Measurements from ENCODE around the gene CCDC157. TPM values are rescaled to one million over a fixed set of nuclear protein-coding genes. Genes with fewer than 3 reads are reported as not detected.

The CCDC157 gene
- total RNA-seq, 1 donor from 2014 or later = 2.9 TPM

- no peak overlapping the region for H3K27ac Mint-ChIP-seq (ENCODE audit: unreplicated experiment)
Observed at GRCh38 chr22:30362651-30363281, 6.0 kb downstream of the CCDC157 start.

GRCh38 chr22:30365891-30366290 is 9.1 kb downstream of the CCDC157 start:
- Mint-ChIP-seq H3K27ac (ENCODE audit: unreplicated experiment) (no peak overlapping the region), H3K27me3 (ENCODE audit: unreplicated experiment) (no peaks in the 10 kb centered on the region), H3K36me3 (ENCODE audit: unreplicated experiment) (peaks cover 5% of the 10 kb centered on the region), H3K4me3 (ENCODE audit: unreplicated experiment) (no peak overlapping the region), H3K4me1 (ENCODE audit: unreplicated experiment) (no peaks in the 10 kb centered on the region), H3K9me3 (ENCODE audit: unreplicated experiment) (no peaks in the 10 kb centered on the region)
- peak; percentile 79 for DNase-seq (ENCODE audit: extremely low spot score, unreplicated experiment)
- TF ChIP-seq CTCF (IDR thresholded peaks at IDR 0.05) = no peak

More at GRCh38 chr22:30362651-30363281, 6.0 kb downstream of the CCDC157 start:
- no peaks in the 10 kb centered on the region for H3K27me3 Mint-ChIP-seq (ENCODE audit: unreplicated experiment)
- H3K36me3 Mint-ChIP-seq (ENCODE audit: unreplicated experiment) = peaks cover 5% of the 10 kb centered on the region
- H3K4me1 Mint-ChIP-seq (ENCODE audit: unreplicated experiment) = peaks cover 3% of the 10 kb centered on the region
- no peak for TF ChIP-seq CTCF (IDR thresholded peaks at IDR 0.05)
- H3K9me3 Mint-ChIP-seq (ENCODE audit: unreplicated experiment) = no peaks in the 10 kb centered on the region
- H3K4me3 Mint-ChIP-seq (ENCODE audit: unreplicated experiment) = no peak overlapping the region
- DNase-seq (ENCODE audit: extremely low spot score, unreplicated experiment) = no peak

- H3K36me3 Mint-ChIP-seq (ENCODE audit: unreplicated experiment) = no peaks in the 10 kb centered on the region
- H3K4me1 Mint-ChIP-seq (ENCODE audit: unreplicated experiment) = no peaks in the 10 kb centered on the region
- H3K9me3 Mint-ChIP-seq (ENCODE audit: unreplicated experiment) = no peaks in the 10 kb centered on the region
- TF ChIP-seq CTCF (IDR thresholded peaks at IDR 0.05) = no peak
- no peaks in the 10 kb centered on the region for H3K27me3 Mint-ChIP-seq (ENCODE audit: unreplicated experiment)
- DNase-seq (ENCODE audit: extremely low spot score, unreplicated experiment) = no peak
- no peak overlapping the region for H3K27ac Mint-ChIP-seq (ENCODE audit: unreplicated experiment)
- no peak overlapping the region for H3K4me3 Mint-ChIP-seq (ENCODE audit: unreplicated experiment)
Observed at GRCh38 chr22:30368420-30368819, 11.6 kb downstream of the CCDC157 start.

- Mint-ChIP-seq H3K27ac (ENCODE audit: unreplicated experiment) (no peak overlapping the region), H3K36me3 (ENCODE audit: unreplicated experiment) (no peaks in the 10 kb centered on the region), H3K4me3 (ENCODE audit: unreplicated experiment) (no peak overlapping the region), H3K4me1 (ENCODE audit: unreplicated experiment) (no peaks in the 10 kb centered on the region), H3K9me3 (ENCODE audit: unreplicated experiment) (no peaks in the 10 kb centered on the region), H3K27me3 (ENCODE audit: unreplicated experiment) (no peaks in the 10 kb centered on the region)
- TF ChIP-seq CTCF (IDR thresholded peaks at IDR 0.05) = no peak
- DNase-seq (ENCODE audit: extremely low spot score, unreplicated experiment) = no peak
Observed at GRCh38 chr22:30370641-30371230, 13.9 kb downstream of the CCDC157 start.

GRCh38 chr22:30371321-30371720 is 14.5 kb downstream of the CCDC157 start:
- H3K4me1 Mint-ChIP-seq (ENCODE audit: unreplicated experiment) = no peaks in the 10 kb centered on the region
- DNase-seq (ENCODE audit: extremely low spot score, unreplicated experiment) = no peak
- no peaks in the 10 kb centered on the region for H3K9me3 Mint-ChIP-seq (ENCODE audit: unreplicated experiment)
- no peaks in the 10 kb centered on the region for H3K27me3 Mint-ChIP-seq (ENCODE audit: unreplicated experiment)
- no peak overlapping the region for H3K4me3 Mint-ChIP-seq (ENCODE audit: unreplicated experiment)
- no peak for TF ChIP-seq CTCF (IDR thresholded peaks at IDR 0.05)
- no peak overlapping the region for H3K27ac Mint-ChIP-seq (ENCODE audit: unreplicated experiment)
- no peaks in the 10 kb centered on the region for H3K36me3 Mint-ChIP-seq (ENCODE audit: unreplicated experiment)
